Hepatocyte (in vitro differentiated cells): ENCODE data around the gene MED13L. TPM values are rescaled to one million over a fixed set of nuclear protein-coding genes. Genes with fewer than 3 reads are reported as not detected.
"Not testable (repeated sequence)": the region's sequence is repeated elsewhere in the genome, so short reads cannot be mapped to it uniquely, and the experiment has no call there.

Source experiments
- DNase-seq: peaks from one replicate; pipeline ENCODE4 v3.0.0-alpha.2; 2016; ENCODE audit warnings: low spot score
- H2AFZ ChIP-seq: fragments of 200-600 bp; sonication (generic); 2 replicates; pipeline ENCODE4 v1.6.0; 2016; ENCODE audit warnings: antibody characterized with exemption, mild to moderate bottlenecking
- H3K27ac ChIP-seq: fragments of 200-600 bp; sonication (generic); 2 replicates; pipeline ENCODE4 v1.5.1; 2016; ENCODE audit warnings: mild to moderate bottlenecking
- H3K27me3 ChIP-seq: fragments of 200-600 bp; sonication (generic); 2 replicates; pipeline ENCODE4 v1.6.1; 2016
- H3K36me3 ChIP-seq: fragments of 200-600 bp; sonication (generic); replicated peaks from 2 replicates; pipeline ENCODE4 v1.5.1; 2016; ENCODE audit warnings: low read depth; ENCODE audit not compliant: insufficient read depth
- H3K4me1 ChIP-seq: fragments of 200-600 bp; sonication (generic); 2 replicates; pipeline ENCODE4 v1.5.1; 2016; ENCODE audit warnings: mild to moderate bottlenecking, moderate library complexity; ENCODE audit not compliant: insufficient read depth
- H3K4me2 ChIP-seq: fragments of 200-600 bp; sonication (generic); 2 replicates; pipeline ENCODE4 v1.6.0; 2016
- H3K4me3 ChIP-seq: fragments of 200-600 bp; sonication (generic); 2 replicates; pipeline ENCODE4 v1.5.1; 2016; ENCODE audit warnings: mild to moderate bottlenecking
- H3K79me2 ChIP-seq: fragments of 200-600 bp; sonication (generic); 2 replicates; pipeline ENCODE4 v1.6.0; 2017; ENCODE audit warnings: mild to moderate bottlenecking
- H3K9me2 ChIP-seq: fragments of 200-600 bp; sonication (generic); replicated peaks from 2 replicates; pipeline ENCODE4 v1.6.0; 2017; ENCODE audit warnings: mild to moderate bottlenecking; ENCODE audit not compliant: insufficient read depth
- H3K9me3 ChIP-seq: fragments of 200-600 bp; sonication (generic); 2 replicates; pipeline ENCODE4 v1.5.1; 2016; ENCODE audit warnings: low read depth, mild to moderate bottlenecking
- H4K20me1 ChIP-seq: fragments of 200-600 bp; sonication (generic); 2 replicates; pipeline ENCODE4 v1.6.0; 2016; ENCODE audit warnings: mild to moderate bottlenecking; ENCODE audit not compliant: insufficient read depth, poor library complexity, severe bottlenecking
- CTCF ChIP-seq: fragments of 200-600 bp; sonication (generic); IDR thresholded peaks from 2 replicates; pipeline ENCODE4 v1.5.1; 2016; ENCODE audit warnings: antibody characterized with exemption, mild to moderate bottlenecking; ENCODE audit not compliant: poor library complexity
- EZH2 ChIP-seq: fragments of 200-600 bp; sonication (generic); IDR thresholded peaks from 2 replicates; pipeline ENCODE4 v1.6.1; 2016; ENCODE audit warnings: antibody characterized with exemption, mild to moderate bottlenecking, borderline replicate concordance
- EZH2phosphoT487 ChIP-seq: fragments of 200-600 bp; sonication (generic); IDR thresholded peaks from one replicate; pipeline ENCODE4 v1.6.1; 2018; ENCODE audit warnings: antibody characterized with exemption, mild to moderate bottlenecking, low read depth, moderate library complexity; ENCODE audit not compliant: unreplicated experiment, severe bottlenecking
- WGBS: methylation state at CpG from one replicate; pipeline ENCODE4 v1.1.6; 2016; ENCODE audit warnings: low lambda C conversion rate; ENCODE audit errors: missing lambda C conversion rate; 5-methylcytosine and 5-hydroxymethylcytosine counted together
- polyA plus RNA-seq: library from polyadenylated mRNA; unstranded; fragments of >200 nt; fragmentation: Nextera tagmentation; extraction: Ambion mirVana; gene quantifications from 2 replicates; pipeline ENCODE4 v1.2.1, GENCODE V29; 2016
- total RNA-seq: library from RNA; depleted of rRNA; stranded (reverse); fragments of >200 nt; gene quantifications from 2 replicates; pipeline ENCODE4 v1.2.3, GENCODE V29; 2014

MED13L gene
- total and polyA plus RNA-seq, 2 experiments from 2014 or later, result 23.7 to 135 TPM

DNA sequence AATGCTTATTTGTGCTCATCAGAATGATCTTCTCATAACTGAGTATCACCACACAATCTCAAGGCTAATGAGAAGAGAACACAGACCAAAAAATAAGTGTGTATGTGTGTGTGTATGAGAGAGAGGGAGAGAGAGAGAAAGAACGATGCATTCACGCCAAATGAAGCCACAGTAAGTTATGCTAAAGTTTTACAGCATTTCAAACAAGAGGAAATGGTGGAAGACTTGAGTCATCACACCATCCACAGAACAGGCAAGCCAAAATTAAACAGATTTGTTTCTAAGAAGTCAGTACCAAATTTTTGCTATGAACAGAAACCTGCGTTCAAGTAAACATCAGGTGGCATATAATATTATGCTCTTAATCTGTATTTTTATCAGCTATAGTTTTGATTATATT is 141.2 kb downstream of the MED13L start:
- peaks cover 94% of the 10 kb centered on the region for H4K20me1 ChIP-seq

GRCh38 chr12:116135209-116135930 is 142.1 kb downstream of the MED13L start:
- H3K27ac ChIP-seq, result no peak overlapping the region
- TF ChIP-seq EZH2, result no peak
- no peak for TF ChIP-seq CTCF
- TF ChIP-seq EZH2phosphoT487, result no peak
- H3K27me3 ChIP-seq, result no peaks in the 10 kb centered on the region
- H2AFZ ChIP-seq, result no peak overlapping the region
- H3K4me1 ChIP-seq, result peaks cover 20% of the 10 kb centered on the region
- H3K4me2 ChIP-seq, result no peak overlapping the region
- H3K9me2 ChIP-seq, result no peaks in the 10 kb centered on the region
- no peak overlapping the region for H3K4me3 ChIP-seq
- peaks cover 98% of the 10 kb centered on the region for H3K79me2 ChIP-seq
- 85% methylated on average over 3 of the region's 3 CpGs for WGBS
- no peak for DNase-seq
- H3K36me3 ChIP-seq, result no peaks in the 10 kb centered on the region
- H4K20me1 ChIP-seq, result peaks cover 94% of the 10 kb centered on the region
- no peaks in the 10 kb centered on the region for H3K9me3 ChIP-seq

More for the DNA sequence above, 141.2 kb downstream of the MED13L start:
- no peaks in the 10 kb centered on the region for H3K9me3 ChIP-seq
- H2AFZ ChIP-seq, result no peak overlapping the region
- no peak overlapping the region for H3K27ac ChIP-seq
- no peak for TF ChIP-seq EZH2
- 83% methylated on average over 3 of the region's 3 CpGs for WGBS
- H3K27me3 ChIP-seq, result no peaks in the 10 kb centered on the region
- H3K79me2 ChIP-seq, result peaks cover 98% of the 10 kb centered on the region
- peaks cover 10% of the 10 kb centered on the region for H3K4me1 ChIP-seq
- no peak overlapping the region for H3K4me3 ChIP-seq
- no peaks in the 10 kb centered on the region for H3K36me3 ChIP-seq
- no peaks in the 10 kb centered on the region for H3K9me2 ChIP-seq
- no peak for DNase-seq
- H3K4me2 ChIP-seq, result no peak overlapping the region

GRCh38 chr12:116133636-116134214 is 143.8 kb downstream of the MED13L start:
- Histone ChIP-seq H2AFZ (no peak overlapping the region), H3K9me3 (no peaks in the 10 kb centered on the region), H3K79me2 (peaks cover 98% of the 10 kb centered on the region), H3K4me1 (peaks cover 25% of the 10 kb centered on the region), H3K27ac (no peak overlapping the region), H3K27me3 (no peaks in the 10 kb centered on the region), H3K9me2 (no peaks in the 10 kb centered on the region), H3K4me3 (no peak overlapping the region), H4K20me1 (peaks cover 94% of the 10 kb centered on the region), H3K36me3 (no peaks in the 10 kb centered on the region), H3K4me2 (peak overlapping the region; percentile 29)
- WGBS, result 62% methylated on average over 4 of the region's 4 CpGs
- no peak for TF ChIP-seq CTCF
- TF ChIP-seq EZH2, result no peak
- TF ChIP-seq EZH2phosphoT487, result no peak
- no peak for DNase-seq

DNA sequence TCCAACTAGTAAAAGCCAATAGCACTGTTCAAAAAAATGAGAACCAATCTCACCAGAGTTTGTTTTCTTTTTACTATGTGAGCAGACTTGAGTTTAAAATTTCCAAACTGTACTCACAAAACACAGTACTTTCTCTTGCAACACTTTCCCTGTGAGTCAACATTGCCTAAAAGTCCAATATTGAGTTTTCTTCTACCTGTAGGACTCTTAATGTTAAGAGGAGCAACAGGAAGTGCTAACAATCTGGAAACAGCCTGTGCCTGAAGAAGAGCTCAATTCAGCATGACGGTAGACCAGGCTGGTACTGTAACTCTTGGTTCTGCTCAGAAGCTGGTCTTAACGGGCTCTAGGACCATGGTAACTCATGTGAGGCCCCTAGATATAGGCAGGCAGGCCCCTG is 144.3 kb downstream of the MED13L start:
- TF ChIP-seq EZH2, result no peak
- no peak for TF ChIP-seq CTCF
- TF ChIP-seq EZH2phosphoT487, result no peak
- no peak overlapping the region for H2AFZ ChIP-seq
- H3K36me3 ChIP-seq, result no peaks in the 10 kb centered on the region
- no peaks in the 10 kb centered on the region for H3K27me3 ChIP-seq
- H3K79me2 ChIP-seq, result peaks cover 98% of the 10 kb centered on the region
- WGBS, result 80% methylated on average over 2 of the region's 2 CpGs
- no peaks in the 10 kb centered on the region for H3K9me2 ChIP-seq
- peak overlapping the region; percentile 29 for H3K4me2 ChIP-seq
- no peak overlapping the region for H3K27ac ChIP-seq
- DNase-seq, result no peak
- H4K20me1 ChIP-seq, result peaks cover 94% of the 10 kb centered on the region
- H3K9me3 ChIP-seq, result no peaks in the 10 kb centered on the region
- peaks cover 25% of the 10 kb centered on the region for H3K4me1 ChIP-seq
- H3K4me3 ChIP-seq, result no peak overlapping the region

- Histone ChIP-seq H4K20me1 (peaks cover 97% of the 10 kb centered on the region), H3K4me1 (peaks cover 24% of the 10 kb centered on the region), H3K79me2 (peaks cover 100% of the 10 kb centered on the region)
- not testable (repeated sequence) for H3K27me3 ChIP-seq, H2AFZ ChIP-seq, H3K36me3 ChIP-seq, H3K4me2 ChIP-seq, H3K27ac ChIP-seq, H3K9me3 ChIP-seq, H3K4me3 ChIP-seq, H3K9me2 ChIP-seq, DNase-seq
- WGBS, result 93% methylated on average over 10 of the region's 10 CpGs
Observed at GRCh38 chr12:116131987-116132386, 145.5 kb downstream of the MED13L start.
